ENCODE results near the gene BCL2. TPM values are rescaled to one million over a fixed set of nuclear protein-coding genes. Genes with fewer than 3 reads are reported as not detected.

Gene BCL2
- total and polyA plus RNA-seq, 8 donors: 6.3 to 11.3 (median 10.8) TPM

DNA sequence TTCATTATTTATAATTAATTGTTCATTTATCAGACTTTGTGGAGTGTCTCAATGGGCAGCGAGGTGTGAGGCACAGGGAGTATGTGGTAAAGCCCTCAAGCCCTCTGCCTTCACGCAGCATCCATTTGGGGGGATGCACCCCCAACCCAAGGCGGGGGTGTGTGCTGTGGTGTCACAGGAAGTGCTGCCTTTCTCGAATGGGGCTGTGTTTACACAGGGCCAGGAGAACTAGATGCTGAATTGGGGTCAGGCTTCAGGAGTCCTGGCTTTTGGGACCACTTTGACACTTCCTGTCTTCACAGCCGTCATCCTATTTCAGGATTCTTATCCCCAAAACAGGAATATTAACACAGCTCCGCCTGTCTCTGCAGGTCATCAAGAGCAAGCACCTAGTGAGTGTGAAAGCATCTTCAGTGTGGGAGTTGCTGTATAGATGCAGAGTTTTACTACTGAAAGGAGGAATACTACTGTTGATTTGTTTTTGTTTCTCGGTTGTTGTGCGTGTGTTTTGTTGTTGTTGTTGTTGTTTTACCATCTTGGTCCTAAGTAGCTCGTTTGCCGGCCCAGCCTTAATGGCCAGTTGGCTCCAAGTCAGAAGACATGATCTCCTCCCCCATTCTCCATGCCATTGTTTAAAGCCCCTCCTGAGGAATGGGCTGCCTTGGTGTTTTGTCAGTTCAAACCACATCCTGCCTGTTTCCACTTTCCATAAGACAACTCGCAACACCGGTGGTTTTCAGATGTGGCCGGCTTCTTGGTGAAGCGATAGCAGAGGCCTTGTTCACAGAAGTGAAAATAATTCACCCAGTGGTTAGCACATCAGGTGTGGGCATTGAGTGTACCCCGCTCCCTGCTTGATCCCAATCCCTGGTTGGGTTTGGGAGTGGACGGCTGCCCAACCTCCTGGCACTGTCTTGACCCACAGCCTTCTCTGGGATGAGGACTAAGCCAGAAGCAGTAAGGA, 221.3 kb downstream of the BCL2 start:
- DNase-seq (no peak), ATAC-seq (no peak)
- Histone ChIP-seq H3K4me1 (peaks cover 5 to 25% of the 10 kb centered on the region in 2 donors), H3K4me3 (no peak overlapping the region), H3K36me3 (no peaks in the 10 kb centered on the region), H3K9me3 (no peaks in the 10 kb centered on the region), H3K27me3 (no peaks in the 10 kb centered on the region), H3K27ac (no peak overlapping the region)
- intact Hi-C loops (cut with DNase I): no loop called here
- TF ChIP-seq, protein P1, sequence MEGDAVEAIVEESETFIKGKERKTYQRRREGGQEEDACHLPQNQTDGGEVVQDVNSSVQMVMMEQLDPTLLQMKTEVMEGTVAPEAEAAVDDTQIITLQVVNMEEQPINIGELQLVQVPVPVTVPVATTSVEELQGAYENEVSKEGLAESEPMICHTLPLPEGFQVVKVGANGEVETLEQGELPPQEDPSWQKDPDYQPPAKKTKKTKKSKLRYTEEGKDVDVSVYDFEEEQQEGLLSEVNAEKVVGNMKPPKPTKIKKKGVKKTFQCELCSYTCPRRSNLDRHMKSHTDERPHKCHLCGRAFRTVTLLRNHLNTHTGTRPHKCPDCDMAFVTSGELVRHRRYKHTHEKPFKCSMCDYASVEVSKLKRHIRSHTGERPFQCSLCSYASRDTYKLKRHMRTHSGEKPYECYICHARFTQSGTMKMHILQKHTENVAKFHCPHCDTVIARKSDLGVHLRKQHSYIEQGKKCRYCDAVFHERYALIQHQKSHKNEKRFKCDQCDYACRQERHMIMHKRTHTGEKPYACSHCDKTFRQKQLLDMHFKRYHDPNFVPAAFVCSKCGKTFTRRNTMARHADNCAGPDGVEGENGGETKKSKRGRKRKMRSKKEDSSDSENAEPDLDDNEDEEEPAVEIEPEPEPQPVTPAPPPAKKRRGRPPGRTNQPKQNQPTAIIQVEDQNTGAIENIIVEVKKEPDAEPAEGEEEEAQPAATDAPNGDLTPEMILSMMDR (IDR thresholded peaks at IDR 0.05): no peak

DNA sequence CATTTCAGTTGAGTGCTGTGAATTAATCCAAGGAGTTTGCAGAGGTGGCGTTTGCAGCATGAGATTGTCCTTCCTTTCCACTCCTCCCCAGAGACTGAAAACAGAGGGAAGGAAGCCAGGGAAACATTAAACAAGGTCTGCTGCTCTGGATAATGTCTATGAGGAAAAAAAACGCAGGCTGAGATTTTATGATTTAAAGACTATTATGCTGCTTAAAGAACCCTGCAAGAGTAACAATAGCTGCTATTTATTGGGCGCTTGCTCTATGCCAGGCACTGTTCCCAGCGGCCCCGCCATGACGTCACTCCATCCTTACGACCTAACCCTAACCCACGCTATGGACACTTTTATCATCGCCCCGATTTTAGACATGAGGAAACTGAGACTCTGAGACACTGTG, 222.4 kb downstream of the BCL2 start:
- intact Hi-C loops (cut with DNase I): no loop called here
- TF ChIP-seq, protein P1 (IDR thresholded peaks at IDR 0.05): no peak
- Histone ChIP-seq H3K36me3 (no peaks in the 10 kb centered on the region), H3K9me3 (no peaks in the 10 kb centered on the region), H3K27me3 (no peaks in the 10 kb centered on the region), H3K27ac (no peak overlapping the region), H3K4me1 (peaks cover 5 to 25% of the 10 kb centered on the region in 2 donors), H3K4me3 (no peak overlapping the region)
- DNase-seq (no peak), ATAC-seq (no peak)

DNA sequence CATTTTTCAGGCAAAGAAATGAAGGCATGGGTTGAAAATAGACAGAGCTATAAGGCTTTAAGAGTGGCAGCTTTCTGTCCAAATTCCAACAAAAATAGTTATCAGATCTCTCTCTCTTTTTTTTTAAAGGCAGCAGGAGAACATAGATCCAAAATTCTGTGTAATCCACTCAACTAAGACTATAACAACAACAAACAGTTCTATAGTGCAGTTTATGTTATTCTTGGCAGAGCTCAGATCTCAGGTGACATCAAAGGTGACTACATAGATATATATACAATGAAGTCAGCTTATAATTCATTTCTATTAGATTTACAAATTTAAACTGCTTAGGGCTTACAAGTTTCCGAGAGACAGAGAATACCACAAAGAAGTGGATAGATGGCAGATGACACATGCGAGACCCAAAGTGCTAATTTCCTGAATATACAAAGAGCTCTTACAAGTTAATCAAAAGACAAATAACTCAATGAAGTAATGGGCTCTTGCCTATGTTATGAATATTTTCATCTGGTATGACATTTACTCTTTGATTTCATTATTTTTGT, 223.2 kb downstream of the BCL2 start:
- Histone ChIP-seq H3K27me3 (no peaks in the 10 kb centered on the region), H3K9me3 (no peaks in the 10 kb centered on the region), H3K4me1 (peaks cover 5 to 25% of the 10 kb centered on the region in 2 donors), H3K36me3 (no peaks in the 10 kb centered on the region), H3K27ac (no peak overlapping the region), H3K4me3 (no peak overlapping the region)
- ATAC-seq: no peak
- DNase-seq: no peak
- intact Hi-C loops (cut with DNase I): no loop called here
- TF ChIP-seq, protein P1 (IDR thresholded peaks at IDR 0.05): no peak

DNA sequence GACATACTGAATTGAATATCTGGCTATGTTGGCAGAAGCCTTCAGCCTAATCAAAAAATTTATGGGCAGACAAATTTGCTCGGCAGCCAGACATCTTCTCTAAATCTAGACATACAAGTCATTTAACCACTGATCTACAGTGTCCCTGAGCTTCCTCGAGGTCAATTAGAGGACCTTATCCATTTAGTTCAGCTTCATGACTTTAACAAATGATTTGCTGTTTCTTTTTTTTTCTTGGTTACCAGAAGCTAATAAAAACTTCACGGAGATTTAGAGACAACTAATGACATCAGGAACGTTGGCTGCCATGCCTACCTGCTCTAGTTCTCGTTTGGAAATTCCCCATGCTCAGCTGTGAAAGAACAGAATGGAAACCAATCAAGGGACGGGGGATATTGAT, 223.8 kb downstream of the BCL2 start:
- DNase-seq (no peak), ATAC-seq (no peak)
- H3K4me1 ChIP-seq: peaks cover 5 to 24% of the 10 kb centered on the region in 2 donors
- intact Hi-C loops (cut with DNase I): no loop called here
- H3K27ac ChIP-seq: no peak overlapping the region
- H3K9me3 ChIP-seq: no peaks in the 10 kb centered on the region
- H3K4me3 ChIP-seq: no peak overlapping the region
- TF ChIP-seq, protein P1 (IDR thresholded peaks at IDR 0.05): no peak
- H3K36me3 ChIP-seq: no peaks in the 10 kb centered on the region
- H3K27me3 ChIP-seq: no peaks in the 10 kb centered on the region

DNA sequence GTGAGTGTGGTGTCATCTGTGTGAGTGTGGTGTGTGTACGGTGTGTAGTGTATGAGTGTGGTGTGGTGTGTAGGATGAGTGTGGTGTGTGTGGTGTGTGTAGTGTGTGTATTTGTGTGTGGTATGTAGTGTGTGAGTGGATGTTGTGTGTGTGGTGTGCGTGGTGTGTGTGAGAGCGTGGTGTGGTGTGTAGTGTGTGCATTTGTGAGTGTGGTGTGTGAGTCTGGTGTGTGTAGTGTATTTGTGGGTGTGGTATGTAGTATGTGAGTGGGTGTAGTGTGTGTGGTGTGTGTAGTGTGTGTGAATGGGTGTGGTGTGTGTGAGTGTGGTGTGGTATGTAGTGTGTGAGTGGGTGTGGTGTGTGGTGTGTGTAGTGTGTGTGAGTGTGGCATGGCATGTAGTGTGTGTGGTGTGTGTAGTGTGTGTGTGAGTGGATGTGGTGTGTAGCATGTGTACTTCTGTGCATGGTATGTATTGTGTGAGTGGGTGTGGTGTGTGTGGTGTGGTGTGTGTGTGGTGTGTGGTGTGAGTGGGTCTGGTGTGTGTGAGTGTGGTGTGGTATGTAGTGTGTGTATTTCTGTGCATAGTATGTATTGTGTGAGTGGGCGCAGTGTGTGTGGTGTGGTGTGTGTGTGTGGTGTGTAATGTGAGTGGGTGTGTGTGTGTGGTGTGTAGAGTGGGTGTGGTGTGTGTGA, 227.8 kb downstream of the BCL2 start:
- Histone ChIP-seq H3K9me3 (no peaks in the 10 kb centered on the region), H3K27ac (no peak overlapping the region), H3K4me1 (no peaks in the 10 kb centered on the region), H3K27me3 (no peaks in the 10 kb centered on the region), H3K36me3 (no peaks in the 10 kb centered on the region), H3K4me3 (no peak overlapping the region)
- TF ChIP-seq, protein P1 (IDR thresholded peaks at IDR 0.05): no peak
- ATAC-seq: no peak
- intact Hi-C loops (cut with DNase I): no loop called here
- no peak for DNase-seq

All from left lung (tissue), 10 donors.